SK-N-SH treated with all-trans-retinoic acid at 6 μM for 48 hours (cell line): ENCODE results near the gene CSNK1G1.
"Not testable (repeated sequence)": the region's sequence is repeated elsewhere in the genome, so short reads cannot be mapped to it uniquely, and the experiment has no call there.

ENCODE experiments used
- ATAC-seq: fragments of 200-7000 bp; cut with Tn5 transposase; 3 replicates; pipeline ENCODE4 v1.9.1; 2020; ENCODE audit warnings: mild to moderate bottlenecking, moderate library complexity
- ARNTL ChIP-seq: fragments of 450-650 bp; formaldehyde crosslinking; IDR thresholded peaks from 2 replicates; pipeline ENCODE4 v1.5.0; 2020; ENCODE audit warnings: low read depth, mild to moderate bottlenecking, moderate library complexity, borderline replicate concordance
- BACH2 ChIP-seq: fragments of 250-450 bp; sonication (Bioruptor Pico); IDR thresholded peaks from 2 replicates; pipeline ENCODE4 v1.9.0; 2021; ENCODE audit warnings: mild to moderate bottlenecking, borderline replicate concordance
- CSRNP3 ChIP-seq: fragments of 250-450 bp; sonication (Bioruptor Pico); IDR thresholded peaks from 2 replicates; pipeline ENCODE4 v1.5.1; 2021; ENCODE audit warnings: mild to moderate bottlenecking, moderate library complexity
- GLIS3 ChIP-seq: fragments of 250-450 bp; sonication (Bioruptor Pico); IDR thresholded peaks from 2 replicates; pipeline ENCODE4 v1.5.0; 2020; ENCODE audit warnings: mild to moderate bottlenecking, moderate library complexity
- ISL1 ChIP-seq: fragments of 250-450 bp; sonication (Bioruptor Pico); IDR thresholded peaks from 2 replicates; pipeline ENCODE4 v2.1.2; 2022; ENCODE audit warnings: mild to moderate bottlenecking, moderate library complexity
- OSR1 ChIP-seq: fragments of 250-450 bp; sonication (Bioruptor Pico); IDR thresholded peaks from 2 replicates; pipeline ENCODE4 v1.8.0; 2022; ENCODE audit warnings: moderate library complexity, mild to moderate bottlenecking, inconsistent platforms
- POU6F1 ChIP-seq: fragments of 250-450 bp; sonication (Bioruptor Pico); IDR thresholded peaks from 2 replicates; pipeline ENCODE4 v1.8.0; 2021; ENCODE audit warnings: low read depth, mild to moderate bottlenecking, moderate library complexity, borderline replicate concordance
- RARB ChIP-seq: fragments of 250-450 bp; sonication (Bioruptor Pico); IDR thresholded peaks from 2 replicates; pipeline ENCODE4 v1.8.0; 2021; ENCODE audit warnings: mild to moderate bottlenecking, moderate library complexity
- TCF4 ChIP-seq: fragments of 250-450 bp; sonication (Bioruptor Pico); IDR thresholded peaks from 2 replicates; pipeline ENCODE4 v1.8.0; 2021; ENCODE audit warnings: mild to moderate bottlenecking, moderate library complexity, borderline replicate concordance
- TOX ChIP-seq: fragments of 250-450 bp; sonication (Bioruptor Pico); IDR thresholded peaks from 2 replicates; pipeline ENCODE4 v1.8.0; 2021; ENCODE audit warnings: mild to moderate bottlenecking, moderate library complexity, borderline replicate concordance
- ZC3H10 ChIP-seq: fragments of 250-450 bp; sonication (Bioruptor Pico); IDR thresholded peaks from 2 replicates; pipeline ENCODE4 v1.5.1; 2021; ENCODE audit warnings: mild to moderate bottlenecking, moderate library complexity
- ZFP3 ChIP-seq: fragments of 250-450 bp; sonication (Bioruptor Pico); IDR thresholded peaks from 2 replicates; pipeline ENCODE4 v1.5.0; 2020; ENCODE audit warnings: mild to moderate bottlenecking, moderate library complexity
- ZFP30 ChIP-seq: fragments of 450-650 bp; formaldehyde crosslinking; IDR thresholded peaks from 2 replicates; pipeline ENCODE4 v1.5.0; 2022; ENCODE audit warnings: mild to moderate bottlenecking, moderate library complexity
- ZNF565 ChIP-seq: fragments of 450-650 bp; formaldehyde crosslinking; conservative IDR thresholded peaks from 2 replicates; pipeline ENCODE4 v1.5.0; 2020; ENCODE audit warnings: low read depth, mild to moderate bottlenecking, moderate library complexity
- ZNF70 ChIP-seq: fragments of 450-650 bp; formaldehyde crosslinking; IDR thresholded peaks from 2 replicates; pipeline ENCODE4 v1.5.0; 2020; ENCODE audit warnings: mild to moderate bottlenecking, moderate library complexity
- TF ChIP-seq, protein P1 (sequence below): fragments of 250-450 bp; sonication (Bioruptor Pico); IDR thresholded peaks from 2 replicates; pipeline ENCODE4 v1.5.0; 2020; ENCODE audit warnings: mild to moderate bottlenecking, moderate library complexity
- TF ChIP-seq, protein P2 (sequence below): fragments of 250-450 bp; sonication (Bioruptor Pico); IDR thresholded peaks from 2 replicates; pipeline ENCODE4 v1.5.1; 2020; ENCODE audit warnings: low read depth, mild to moderate bottlenecking, moderate library complexity

Gene CSNK1G1

GRCh38 chr15:64396789-64397188 is 40.8 kb upstream of the CSNK1G1 start:
- TF ChIP-seq ZNF70 (CRISPR knock-in tag): no peak
- no peak for TF ChIP-seq ZC3H10 (CRISPR knock-in tag)
- no peak for TF ChIP-seq BACH2 (CRISPR knock-in tag)
- no peak for TF ChIP-seq TOX (CRISPR knock-in tag)
- TF ChIP-seq, protein P1, sequence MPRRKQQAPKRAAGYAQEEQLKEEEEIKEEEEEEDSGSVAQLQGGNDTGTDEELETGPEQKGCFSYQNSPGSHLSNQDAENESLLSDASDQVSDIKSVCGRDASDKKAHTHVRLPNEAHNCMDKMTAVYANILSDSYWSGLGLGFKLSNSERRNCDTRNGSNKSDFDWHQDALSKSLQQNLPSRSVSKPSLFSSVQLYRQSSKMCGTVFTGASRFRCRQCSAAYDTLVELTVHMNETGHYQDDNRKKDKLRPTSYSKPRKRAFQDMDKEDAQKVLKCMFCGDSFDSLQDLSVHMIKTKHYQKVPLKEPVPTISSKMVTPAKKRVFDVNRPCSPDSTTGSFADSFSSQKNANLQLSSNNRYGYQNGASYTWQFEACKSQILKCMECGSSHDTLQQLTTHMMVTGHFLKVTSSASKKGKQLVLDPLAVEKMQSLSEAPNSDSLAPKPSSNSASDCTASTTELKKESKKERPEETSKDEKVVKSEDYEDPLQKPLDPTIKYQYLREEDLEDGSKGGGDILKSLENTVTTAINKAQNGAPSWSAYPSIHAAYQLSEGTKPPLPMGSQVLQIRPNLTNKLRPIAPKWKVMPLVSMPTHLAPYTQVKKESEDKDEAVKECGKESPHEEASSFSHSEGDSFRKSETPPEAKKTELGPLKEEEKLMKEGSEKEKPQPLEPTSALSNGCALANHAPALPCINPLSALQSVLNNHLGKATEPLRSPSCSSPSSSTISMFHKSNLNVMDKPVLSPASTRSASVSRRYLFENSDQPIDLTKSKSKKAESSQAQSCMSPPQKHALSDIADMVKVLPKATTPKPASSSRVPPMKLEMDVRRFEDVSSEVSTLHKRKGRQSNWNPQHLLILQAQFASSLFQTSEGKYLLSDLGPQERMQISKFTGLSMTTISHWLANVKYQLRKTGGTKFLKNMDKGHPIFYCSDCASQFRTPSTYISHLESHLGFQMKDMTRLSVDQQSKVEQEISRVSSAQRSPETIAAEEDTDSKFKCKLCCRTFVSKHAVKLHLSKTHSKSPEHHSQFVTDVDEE (CRISPR knock-in tag): no peak
- no peak for TF ChIP-seq RARB (CRISPR knock-in tag)
- TF ChIP-seq ZFP3 (CRISPR knock-in tag): no peak
- ATAC-seq: no peak

- not testable (repeated sequence) for ATAC-seq
Measured at GRCh38 chr15:64392471-64392870, 36.5 kb upstream of the CSNK1G1 start.

- TF ChIP-seq CSRNP3 (CRISPR knock-in tag) (no peak), POU6F1 (no peak), OSR1 (CRISPR knock-in tag) (no peak), ISL1 (no peak), ARNTL (CRISPR knock-in tag) (no peak)
- TF ChIP-seq, protein P2, sequence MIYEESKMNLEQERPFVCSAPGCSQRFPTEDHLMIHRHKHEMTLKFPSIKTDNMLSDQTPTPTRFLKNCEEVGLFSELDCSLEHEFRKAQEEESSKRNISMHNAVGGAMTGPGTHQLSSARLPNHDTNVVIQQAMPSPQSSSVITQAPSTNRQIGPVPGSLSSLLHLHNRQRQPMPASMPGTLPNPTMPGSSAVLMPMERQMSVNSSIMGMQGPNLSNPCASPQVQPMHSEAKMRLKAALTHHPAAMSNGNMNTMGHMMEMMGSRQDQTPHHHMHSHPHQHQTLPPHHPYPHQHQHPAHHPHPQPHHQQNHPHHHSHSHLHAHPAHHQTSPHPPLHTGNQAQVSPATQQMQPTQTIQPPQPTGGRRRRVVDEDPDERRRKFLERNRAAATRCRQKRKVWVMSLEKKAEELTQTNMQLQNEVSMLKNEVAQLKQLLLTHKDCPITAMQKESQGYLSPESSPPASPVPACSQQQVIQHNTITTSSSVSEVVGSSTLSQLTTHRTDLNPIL (CRISPR knock-in tag): no peak
- TF ChIP-seq, all 23 proteins: peak for 0
- ATAC-seq: no peak
Measured at GRCh38 chr15:64389036-64389435, 33.1 kb upstream of the CSNK1G1 start.

- peak; percentile 100 for ATAC-seq
- TF ChIP-seq TCF4 (CRISPR knock-in tag): 0 out of 2 replicates have a peak, but pooled peaks have one; percentile 41
- 0 out of 2 replicates have a peak, but pooled peaks have one; percentile 12 for TF ChIP-seq ZNF565
- no peak for TF ChIP-seq GLIS3 (CRISPR knock-in tag)
- TF ChIP-seq ZFP30 (CRISPR knock-in tag): peak; percentile 23; the same call in 1 of the 2 replicates
- no peak for TF ChIP-seq ZNF70 (CRISPR knock-in tag)
- peak; percentile 68 for TF ChIP-seq ZFP3 (CRISPR knock-in tag)
- TF ChIP-seq POU6F1: no peak
- TF ChIP-seq, protein P1 (CRISPR knock-in tag): peak; percentile 78
Measured at GRCh38 chr15:64387562-64388168, 31.7 kb upstream of the CSNK1G1 start, which contains the start of gene TRIP4. Gene TRIP4, plus strand, starts transcription at chr15:64387836. Its CDS starts 28 bp downstream, at chr15:64387864.
